NCI-H187 (cell line): Measurements from ENCODE around the gene TMEM201.
"Not testable (repeated sequence)": the region's sequence is repeated elsewhere in the genome, so short reads cannot be mapped to it uniquely, and the experiment has no call there.

Experiments used
- DNase-seq, 2 experiments: peaks; one replicate each; lab custom pipeline; 2025; lab: John Stamatoyannopoulos, UW

TMEM201 gene, protein sequence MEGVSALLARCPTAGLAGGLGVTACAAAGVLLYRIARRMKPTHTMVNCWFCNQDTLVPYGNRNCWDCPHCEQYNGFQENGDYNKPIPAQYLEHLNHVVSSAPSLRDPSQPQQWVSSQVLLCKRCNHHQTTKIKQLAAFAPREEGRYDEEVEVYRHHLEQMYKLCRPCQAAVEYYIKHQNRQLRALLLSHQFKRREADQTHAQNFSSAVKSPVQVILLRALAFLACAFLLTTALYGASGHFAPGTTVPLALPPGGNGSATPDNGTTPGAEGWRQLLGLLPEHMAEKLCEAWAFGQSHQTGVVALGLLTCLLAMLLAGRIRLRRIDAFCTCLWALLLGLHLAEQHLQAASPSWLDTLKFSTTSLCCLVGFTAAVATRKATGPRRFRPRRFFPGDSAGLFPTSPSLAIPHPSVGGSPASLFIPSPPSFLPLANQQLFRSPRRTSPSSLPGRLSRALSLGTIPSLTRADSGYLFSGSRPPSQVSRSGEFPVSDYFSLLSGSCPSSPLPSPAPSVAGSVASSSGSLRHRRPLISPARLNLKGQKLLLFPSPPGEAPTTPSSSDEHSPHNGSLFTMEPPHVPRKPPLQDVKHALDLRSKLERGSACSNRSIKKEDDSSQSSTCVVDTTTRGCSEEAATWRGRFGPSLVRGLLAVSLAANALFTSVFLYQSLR

GRCh38 chr1:9588551-9589143 lies at the start of gene TMEM201:
TMEM201 (plus strand) TSS chr1:9588911; CDS start chr1:9588931, 20 bp downstream.
- DNase-seq = peak; percentile 89 to 94

GRCh38 chr1:9539165-9539828 lies 49.4 kb upstream of the TMEM201 start, which contains the start of gene SLC25A33:
SLC25A33 (plus strand) TSS chr1:9539465; CDS start chr1:9539692, 227 bp downstream.
- DNase-seq = peak; percentile 89 to 91

DNA sequence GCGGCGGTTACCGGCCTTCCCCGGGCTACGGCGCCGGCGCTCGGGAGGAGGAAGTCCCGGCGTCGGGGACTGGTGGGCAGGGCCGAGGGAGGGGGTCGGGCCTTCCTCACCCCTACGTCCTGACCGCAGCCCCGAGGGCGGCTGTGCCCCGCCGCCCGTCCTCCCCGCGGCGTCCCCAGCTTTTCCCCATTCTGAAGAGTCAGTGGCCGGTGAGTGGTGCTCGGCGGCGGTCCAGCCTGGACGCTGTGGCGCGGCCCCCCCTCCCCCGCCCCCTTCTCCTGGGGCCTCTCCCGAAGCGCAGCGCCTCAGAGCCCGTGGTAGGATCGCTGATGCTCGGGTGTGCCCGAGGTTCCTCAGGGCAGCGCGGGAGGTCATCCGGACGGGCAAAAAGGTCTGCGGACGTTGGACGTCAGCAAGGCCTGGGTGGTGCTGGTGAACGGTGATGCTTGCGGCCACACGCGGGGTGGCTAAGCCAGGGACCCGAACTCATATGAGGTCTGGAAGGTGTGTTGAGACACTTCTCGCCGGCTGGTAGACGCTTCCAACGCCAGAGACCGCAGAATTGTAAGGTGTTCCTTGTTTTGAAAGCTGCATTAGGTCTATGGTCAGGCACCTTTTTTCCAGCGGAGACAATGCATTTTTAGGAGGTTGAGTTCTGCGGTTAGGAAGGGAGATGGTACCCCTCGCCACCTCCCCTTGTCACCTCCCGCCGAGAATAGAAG lies 48.7 kb upstream of the TMEM201 start:
- peak in 1 of 2 experiments; percentile 15 for DNase-seq

DNA sequence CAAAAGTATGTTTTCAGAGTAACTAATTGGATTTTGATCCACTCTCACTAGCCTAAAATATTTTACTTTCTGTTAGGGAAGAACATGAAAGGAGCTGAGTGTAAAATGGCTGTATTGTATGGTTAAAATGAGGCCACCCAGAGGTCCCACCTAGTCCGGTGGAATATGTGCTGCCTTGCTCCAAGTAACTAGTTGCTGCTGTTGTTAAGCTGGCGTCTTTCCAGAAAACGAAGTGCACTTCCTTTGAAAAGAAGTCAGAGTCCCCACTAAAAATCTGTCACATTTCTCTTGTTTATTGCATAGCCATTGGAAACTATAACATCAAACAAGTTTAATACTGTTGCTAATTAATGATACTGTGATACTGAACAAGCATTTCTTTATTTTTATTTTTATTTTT lies 46.3 kb upstream of the TMEM201 start:
- DNase-seq = no peak

- no peak for DNase-seq
Measured at GRCh38 chr1:9544926-9545325, 43.8 kb upstream of the TMEM201 start.

DNA sequence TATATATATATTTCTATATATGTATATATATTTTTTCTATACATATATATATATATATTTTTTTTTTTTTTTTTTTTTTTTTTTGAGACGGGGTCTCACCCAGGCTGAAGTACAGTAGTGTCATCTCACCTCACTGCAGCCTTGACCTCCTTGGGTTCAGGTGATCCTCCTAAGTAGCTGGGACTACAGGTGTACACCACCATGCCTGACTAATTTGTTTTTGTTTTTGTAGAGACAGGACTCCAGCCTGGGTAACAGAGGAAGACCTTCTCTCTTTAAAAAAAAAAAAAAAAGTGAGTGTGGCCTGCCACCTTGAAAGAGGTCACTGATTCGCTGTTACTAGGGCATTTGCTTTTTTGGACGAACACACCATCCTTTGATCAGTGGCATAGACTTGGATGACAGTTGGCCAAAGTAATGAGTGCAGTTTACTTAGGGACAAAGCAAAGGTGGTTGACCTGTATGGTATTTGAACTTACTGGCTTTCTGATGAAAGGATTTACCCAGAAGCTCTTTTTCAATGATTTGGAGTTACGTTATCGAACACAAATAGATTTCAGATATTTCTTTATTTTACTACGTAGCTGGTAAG lies 38.7 kb upstream of the TMEM201 start:
- no peak for DNase-seq

DNA sequence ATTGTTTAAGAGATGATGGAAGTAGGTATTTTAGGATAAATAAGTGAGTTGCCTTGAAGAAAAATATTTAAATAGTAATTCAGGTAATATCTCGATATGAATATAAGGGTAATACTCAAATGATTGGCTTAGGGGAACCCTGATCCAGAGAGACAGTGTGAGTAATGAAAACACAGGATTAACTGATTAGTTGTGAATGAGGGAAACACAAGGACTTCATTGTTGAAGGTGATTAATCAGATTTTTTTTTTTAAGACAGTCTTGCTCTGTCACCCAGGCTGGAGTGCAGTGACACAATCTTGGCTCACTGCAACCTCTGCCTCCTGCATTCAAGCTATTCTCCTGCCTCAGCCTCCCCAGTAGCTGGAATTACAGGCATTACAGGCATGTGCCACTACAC lies 36.7 kb upstream of the TMEM201 start:
- DNase-seq = no peak

DNA sequence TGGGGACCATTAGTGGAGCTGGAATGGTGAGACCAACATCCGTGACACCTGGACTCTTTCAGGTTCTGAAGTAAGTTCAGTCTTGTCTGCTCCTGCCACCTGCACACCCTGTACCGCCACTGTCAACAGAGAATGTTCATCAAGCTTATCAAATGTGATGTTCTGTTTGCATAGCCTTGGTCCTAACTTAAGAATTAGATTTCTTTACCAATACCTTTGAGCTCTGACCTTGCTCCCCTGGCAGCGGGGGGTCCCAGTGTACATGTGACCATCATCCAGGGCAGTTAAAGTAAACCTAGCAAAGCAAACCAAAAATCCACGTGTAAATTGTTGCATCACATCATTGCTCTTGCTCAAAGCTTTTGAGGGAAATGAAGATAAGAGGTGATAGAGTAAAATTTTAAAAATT lies 35.0 kb upstream of the TMEM201 start:
- DNase-seq = no peak

DNA sequence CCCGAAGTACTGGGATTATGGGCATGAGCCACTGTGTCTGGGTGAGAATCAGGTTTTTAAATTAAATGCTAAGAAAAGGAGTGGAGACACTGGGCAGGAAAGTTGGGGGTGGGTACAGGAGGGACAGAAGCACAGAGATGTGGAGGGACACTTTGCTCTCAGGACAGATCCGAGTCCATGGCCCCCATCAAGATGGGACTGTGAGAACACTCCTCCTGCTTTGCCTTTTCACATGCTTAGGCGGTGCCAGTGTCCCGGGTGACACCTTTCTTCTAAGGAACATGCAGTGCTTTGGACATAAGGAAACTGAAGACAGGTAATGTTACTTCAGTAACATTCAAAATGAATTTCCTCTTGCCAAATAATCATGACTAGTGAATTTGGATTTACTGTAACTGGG lies 32.8 kb upstream of the TMEM201 start:
- DNase-seq = no peak

GRCh38 chr1:9557624-9558023 lies 31.1 kb upstream of the TMEM201 start:
- DNase-seq = no peak

- DNase-seq = no peak
Measured at GRCh38 chr1:9558271-9558945, 30.3 kb upstream of the TMEM201 start.

DNA sequence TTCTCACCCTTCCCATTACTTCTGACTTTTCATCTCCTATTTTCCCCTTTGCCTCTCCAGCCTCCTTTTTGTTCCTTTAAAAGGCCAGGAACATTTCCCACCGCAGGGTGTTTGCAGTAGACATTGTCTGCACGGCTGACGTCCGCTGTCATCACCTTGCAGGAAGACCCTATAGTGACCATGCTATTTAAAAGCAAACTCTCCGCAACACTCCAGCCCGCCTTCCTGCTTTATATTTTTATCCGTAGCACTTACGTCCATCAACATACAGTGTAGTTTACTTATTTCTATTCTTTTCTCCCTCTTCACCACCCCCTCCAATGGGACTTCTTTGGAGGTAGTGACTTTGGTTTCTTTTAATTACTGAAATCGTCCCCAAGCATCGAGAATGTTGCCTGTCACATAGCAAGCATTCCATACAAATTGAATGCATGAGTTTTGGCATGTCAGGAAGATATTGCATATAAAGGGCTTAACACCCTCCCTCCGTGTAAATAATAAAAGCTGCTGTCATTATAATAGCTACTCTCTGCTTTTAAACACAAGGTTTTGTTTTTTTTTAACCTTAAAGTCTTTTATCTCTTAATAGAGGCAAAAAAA lies 29.7 kb upstream of the TMEM201 start:
- DNase-seq = no peak

DNA sequence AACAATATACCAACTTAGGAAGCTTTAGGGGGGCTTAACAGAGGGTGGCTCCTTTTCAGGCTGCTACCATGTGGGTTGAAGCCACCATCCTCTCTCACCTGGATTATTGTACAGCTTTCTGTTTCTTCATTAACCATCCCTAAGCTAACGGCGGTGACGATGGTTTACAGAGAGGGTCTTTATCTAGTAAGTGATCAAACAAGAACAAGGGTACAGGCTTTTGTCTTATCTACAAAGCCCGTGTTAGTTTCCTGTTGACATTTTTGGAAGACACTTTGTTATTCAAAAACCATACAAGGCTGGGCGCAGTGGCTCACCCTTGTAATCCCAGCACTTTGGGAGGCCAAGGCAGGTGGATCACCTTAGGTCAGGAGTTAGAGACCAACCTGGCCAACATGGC lies 29.0 kb upstream of the TMEM201 start:
- no peak for DNase-seq

DNA sequence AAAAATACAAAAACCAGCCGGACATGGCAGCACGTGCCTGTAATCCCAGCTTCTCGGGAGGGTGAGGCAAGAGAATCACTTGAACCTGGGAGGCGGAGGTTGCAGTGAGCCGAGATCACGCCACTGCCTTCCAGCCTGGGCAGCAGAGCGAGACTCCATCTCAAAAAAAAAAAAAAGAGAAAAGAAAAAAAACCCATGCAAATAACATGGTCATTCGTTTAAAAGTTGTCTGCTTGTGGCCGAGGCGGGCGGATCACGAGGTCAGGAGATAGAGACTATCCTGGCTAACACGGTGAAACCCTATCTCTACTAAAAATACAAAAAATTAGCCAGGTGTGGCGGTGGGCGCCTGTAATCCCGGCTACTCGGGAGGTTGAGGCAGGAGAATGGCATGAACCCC lies 28.6 kb upstream of the TMEM201 start:
- not testable (repeated sequence) for DNase-seq

GRCh38 chr1:9561429-9561828 lies 27.3 kb upstream of the TMEM201 start:
- peak; percentile 84 to 87 for DNase-seq

DNA sequence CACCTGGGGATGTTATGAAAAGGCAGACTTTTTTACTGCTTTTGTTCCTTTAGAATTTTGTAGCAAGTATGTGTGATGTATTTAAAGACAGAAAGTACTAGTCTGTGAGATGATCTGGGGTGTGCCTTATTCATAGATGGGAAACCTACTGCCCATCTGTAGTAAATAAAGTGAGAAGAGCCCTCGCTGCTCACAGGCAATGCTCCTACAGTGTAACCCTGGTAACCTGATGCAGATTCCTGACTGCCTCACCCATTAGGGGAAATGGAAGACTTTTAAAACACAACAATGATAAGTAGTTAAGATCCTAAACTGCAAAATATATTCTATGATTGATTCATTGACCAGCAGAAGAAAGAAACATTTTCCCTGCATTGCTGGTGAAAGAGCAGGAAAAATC lies 19.4 kb upstream of the TMEM201 start:
- no peak for DNase-seq

DNA sequence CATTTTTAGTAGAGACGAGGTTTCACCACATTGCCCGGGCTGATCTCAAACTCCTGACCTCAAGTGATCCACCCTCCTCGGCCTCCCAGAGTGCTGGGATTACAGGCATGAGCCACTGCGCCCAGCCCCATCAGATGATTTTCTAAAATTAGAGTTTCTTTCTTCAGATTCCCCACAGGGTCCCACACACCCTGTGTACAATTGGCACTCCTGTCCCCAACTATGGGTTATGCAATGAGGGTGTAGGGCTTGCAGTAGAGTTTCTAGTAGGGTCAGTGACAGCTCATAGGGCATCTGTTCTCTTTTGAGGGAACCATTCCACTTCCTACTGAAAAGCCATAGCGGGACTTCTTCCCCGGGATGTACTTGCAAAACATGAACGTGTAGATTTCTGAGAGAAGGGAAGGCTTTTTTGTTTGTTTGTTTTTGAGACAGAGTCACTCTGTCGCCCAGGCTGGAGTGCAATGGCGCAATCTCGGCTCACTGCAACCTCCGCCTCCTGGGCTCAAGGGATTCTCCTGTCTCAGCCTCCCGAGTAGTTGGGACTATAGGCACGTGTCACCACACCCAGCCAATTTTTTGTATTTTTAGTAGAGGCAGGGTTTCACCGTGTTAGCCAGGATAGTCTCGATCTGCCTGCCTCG lies 17.7 kb upstream of the TMEM201 start:
- not testable (repeated sequence) for DNase-seq

- DNase-seq = no peak
Measured at GRCh38 chr1:9573723-9574122, 15.0 kb upstream of the TMEM201 start.

GRCh38 chr1:9575486-9575885 lies 13.2 kb upstream of the TMEM201 start:
- DNase-seq = no peak

GRCh38 chr1:9576903-9577302 lies 11.8 kb upstream of the TMEM201 start:
- DNase-seq = no peak
